ENCODE data around the gene WNT5A.

- TF ChIP-seq CTCF (IDR thresholded peaks at IDR 0.05) (no peak), POLR2A (IDR thresholded peaks at IDR 0.05) (no peak)
Measured at GRCh38 chr3:55534876-55535275, 47.8 kb upstream of the WNT5A start.
